Inflammatory macrophage (primary cell): ENCODE measurements around the gene ACCS.

Source experiments
- DNase-seq, 2 donors: peaks; one replicate each; pipeline ENCODE4 v3.0.0-alpha.2; 2020 to 2022

The ACCS gene

GRCh38 chr11:44094260-44094868 is 28.3 kb downstream of the ACCS start:
- peak; percentile 80 to 83 for DNase-seq

GRCh38 chr11:44095506-44096359 is 29.7 kb downstream of the ACCS start, which contains the start of gene EXT2:
TSS of gene EXT2 (plus strand) at chr11:44095678. CDS start at chr11:44107713, 12,035 bp downstream.
- peak; percentile 80 to 88 for DNase-seq

GRCh38 chr11:44096360-44097185 is 30.5 kb downstream of the ACCS start:
- DNase-seq = no peak

DNA sequence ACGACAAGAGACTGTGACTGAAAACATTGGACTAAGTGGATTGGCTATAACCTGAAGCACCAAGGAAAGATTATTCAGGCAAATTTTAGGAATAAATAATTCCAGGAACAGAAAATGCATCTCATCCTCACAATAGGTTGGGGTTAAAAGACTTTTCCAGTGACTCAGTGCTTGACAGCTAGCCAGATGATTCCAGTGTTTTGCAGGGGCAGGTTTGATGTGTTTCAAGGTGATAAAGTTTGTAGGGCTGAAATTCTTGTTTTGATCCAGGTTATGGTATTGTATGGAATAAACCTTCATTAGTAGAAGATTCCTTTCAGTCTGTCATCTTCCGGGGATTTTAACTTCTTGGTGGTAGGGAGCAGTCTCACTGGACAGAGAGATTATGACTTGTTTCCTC is 31.8 kb downstream of the ACCS start:
- no peak for DNase-seq

- DNase-seq = no peak
Measured at GRCh38 chr11:44101098-44101497, 35.0 kb downstream of the ACCS start.

- DNase-seq = peak in 1 of 2 donors; percentile 15
Measured at GRCh38 chr11:44104481-44105294, 38.6 kb downstream of the ACCS start.

GRCh38 chr11:44108260-44108659 is 42.2 kb downstream of the ACCS start:
- DNase-seq = no peak

GRCh38 chr11:44110231-44110679 is 44.2 kb downstream of the ACCS start:
- DNase-seq = peak; percentile 40 to 48

DNA sequence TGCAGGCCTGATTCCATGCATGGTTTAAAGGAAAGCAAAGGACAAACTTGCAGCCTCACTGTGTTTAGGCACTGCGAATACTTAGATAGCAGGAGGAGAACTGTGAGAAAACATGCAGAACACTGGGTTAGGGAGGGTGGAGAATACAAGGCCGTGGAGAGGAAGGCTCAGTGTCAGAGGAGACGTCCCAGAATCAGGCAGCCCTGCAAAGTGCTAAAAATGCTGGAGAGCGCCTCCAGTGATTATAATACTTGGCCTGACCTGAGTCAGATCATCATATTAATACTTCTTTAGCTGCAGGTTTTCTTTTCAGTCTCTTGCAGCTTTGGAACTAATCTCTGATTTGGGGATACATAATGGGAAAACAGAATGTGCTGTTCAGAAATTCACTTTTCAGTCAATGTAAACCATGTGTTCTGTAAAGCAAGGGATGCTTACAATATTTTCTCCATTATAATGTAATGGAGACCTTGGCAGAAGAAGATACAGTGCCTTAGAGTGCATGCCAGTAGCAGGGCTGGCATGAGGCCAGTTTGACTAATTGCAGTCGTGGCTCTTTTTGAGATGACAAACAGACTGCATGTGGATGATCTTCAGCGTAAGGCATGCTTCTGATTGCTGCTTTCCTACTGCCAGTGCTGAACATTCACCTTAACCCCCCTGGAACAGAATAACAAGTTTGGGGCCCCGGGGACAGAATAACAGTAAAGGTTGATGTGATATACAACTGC is 46.2 kb downstream of the ACCS start:
- DNase-seq = no peak

DNA sequence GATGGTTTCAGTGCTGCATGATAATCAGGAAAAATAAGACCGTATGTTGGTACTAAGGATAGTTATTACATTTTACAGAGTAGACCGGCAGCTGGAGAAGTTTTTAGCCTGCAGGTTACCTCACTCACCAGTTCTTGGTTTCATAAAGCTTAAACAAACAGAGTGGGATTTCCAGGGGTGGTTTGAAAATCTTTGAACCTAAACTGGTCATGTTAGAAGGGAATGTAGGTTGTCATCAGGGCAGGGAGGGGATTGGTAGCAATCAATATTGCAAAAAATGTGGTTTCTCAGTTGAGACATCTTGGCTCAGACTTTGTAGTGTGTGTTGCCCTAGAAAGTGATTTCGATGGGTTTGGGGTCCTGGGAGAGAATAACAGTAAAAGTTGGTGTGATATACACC is 46.9 kb downstream of the ACCS start:
- no peak for DNase-seq

- no peak for DNase-seq
Measured at GRCh38 chr11:44113572-44113971, 47.5 kb downstream of the ACCS start.

DNA sequence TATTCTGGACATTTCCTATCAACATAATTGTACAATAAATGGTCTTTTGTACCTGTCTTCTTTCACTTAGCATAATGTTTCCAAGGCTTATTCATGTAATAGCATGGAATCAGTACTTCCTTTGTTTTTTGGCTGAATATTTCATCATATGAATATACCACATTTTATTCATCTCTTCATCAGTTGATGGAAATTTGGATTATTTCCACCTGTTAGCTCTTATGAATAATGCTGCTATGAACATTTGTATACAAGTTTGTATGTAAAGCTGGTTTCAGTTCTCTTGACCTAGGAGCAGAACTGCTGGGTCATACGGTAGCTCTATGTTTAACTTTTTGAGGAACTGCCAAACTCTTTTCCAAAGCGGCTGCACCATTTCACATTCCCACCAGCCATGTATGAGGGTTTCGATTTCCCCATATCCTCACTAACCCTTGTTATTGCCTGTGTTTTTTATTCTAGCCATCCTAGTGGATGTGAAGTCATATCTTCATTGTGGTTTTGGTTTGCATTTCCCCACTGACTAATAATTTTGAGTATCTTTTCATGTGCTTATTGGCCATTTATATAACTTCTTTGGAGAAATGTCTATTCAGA is 50.3 kb downstream of the ACCS start:
- DNase-seq = peak; percentile 61 to 63

DNA sequence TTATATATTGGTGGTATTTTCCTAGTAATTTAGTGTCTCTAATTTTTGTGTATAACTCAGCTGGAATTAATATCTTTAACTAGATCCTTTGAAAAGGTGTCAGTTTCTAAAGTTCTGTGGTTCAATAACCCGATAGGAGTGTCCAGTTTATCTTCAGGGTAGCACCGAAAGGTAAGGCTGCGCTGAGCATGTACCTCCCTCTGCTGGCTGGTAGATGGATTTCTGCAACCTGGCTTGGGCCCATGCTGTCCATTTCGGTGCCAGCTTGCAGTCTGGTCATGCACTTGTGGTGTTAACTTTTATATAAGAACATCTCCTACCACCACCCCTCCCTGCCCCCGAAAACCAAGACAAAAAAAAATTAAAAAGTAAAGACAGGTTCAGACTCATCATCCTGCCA is 54.1 kb downstream of the ACCS start:
- no peak for DNase-seq

DNA sequence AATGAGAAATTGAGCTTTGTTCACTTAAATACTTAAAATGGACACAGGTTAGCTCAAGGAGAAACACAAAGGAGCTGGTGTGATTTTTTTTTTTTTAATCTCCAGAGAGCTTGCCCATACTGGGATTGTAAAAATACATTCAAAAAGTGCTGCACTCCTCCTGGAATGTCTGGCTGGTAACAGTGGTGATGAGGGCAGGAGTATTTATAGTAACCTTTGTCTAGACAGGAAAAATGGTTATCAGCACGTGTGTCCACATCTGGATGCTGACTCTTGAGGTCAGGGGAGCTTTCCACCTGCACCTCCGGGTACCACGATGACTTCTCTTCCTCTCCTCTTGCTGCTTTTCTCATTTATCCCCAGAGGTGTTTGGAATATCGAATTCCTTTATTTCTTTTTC is 59.5 kb downstream of the ACCS start:
- no peak for DNase-seq

- DNase-seq = no peak
Measured at GRCh38 chr11:44126304-44126703, 60.2 kb downstream of the ACCS start.

- DNase-seq = no peak
Measured at GRCh38 chr11:44127130-44127529, 61.1 kb downstream of the ACCS start.

DNA sequence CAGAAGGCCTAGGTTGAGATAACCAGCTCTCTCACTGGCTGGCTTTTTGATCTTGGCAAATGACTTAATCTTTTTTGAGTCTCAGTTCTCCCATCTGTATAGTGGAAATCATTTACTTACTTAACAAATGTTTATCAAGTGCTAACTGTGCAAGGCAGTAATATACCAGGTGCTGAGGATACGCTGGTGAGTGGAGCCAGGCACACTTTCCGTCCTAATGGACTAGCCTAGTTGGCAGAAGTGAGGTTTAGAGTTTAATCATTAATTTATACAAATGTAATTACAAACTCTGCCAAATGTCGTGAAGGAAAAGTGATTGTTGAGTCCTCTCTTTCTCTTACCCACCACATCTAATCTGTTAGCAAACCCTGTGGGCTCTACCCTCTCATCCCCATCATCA is 62.7 kb downstream of the ACCS start:
- no peak for DNase-seq

DNA sequence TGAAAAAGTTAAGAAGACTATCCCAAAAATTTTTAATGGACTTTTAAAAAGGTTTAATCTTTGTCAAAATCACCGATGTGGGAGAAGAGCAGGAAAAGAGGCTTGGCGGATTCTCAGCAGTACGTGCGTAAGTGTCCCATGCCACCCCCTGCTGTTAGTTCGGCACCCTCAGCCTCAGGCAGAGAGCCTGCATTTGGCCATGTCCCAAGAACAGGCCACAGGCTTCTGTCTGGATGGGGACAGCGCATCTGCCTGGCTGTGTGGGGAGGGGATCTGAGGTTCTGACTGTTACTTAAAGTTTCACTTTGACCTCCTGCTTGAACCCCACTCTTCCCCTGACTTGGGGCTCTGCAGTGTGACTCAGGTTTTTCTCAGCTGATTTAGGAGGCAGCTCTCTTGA is 64.7 kb downstream of the ACCS start:
- no peak for DNase-seq

- peak; percentile 4 to 23 for DNase-seq
Measured at GRCh38 chr11:44133335-44133946, 67.4 kb downstream of the ACCS start.
